Stimulated activated CD4-positive, alpha-beta T cell treated with anti-CD3 and anti-CD28 coated beads, Interleukin-4, amount 100 ng/mL, for 1 hour (primary cell): ENCODE results near the gene ZBTB18.
"Not testable (repeated sequence)": the region's sequence is repeated elsewhere in the genome, so short reads cannot be mapped to it uniquely, and the experiment has no call there.

Source experiments
- DNase-seq: peaks from one replicate; pipeline ENCODE4 v3.0.0-alpha.2; 2020

Gene ZBTB18

GRCh38 chr1:244050835-244051444 lies at the start of gene ZBTB18:
Gene ZBTB18, plus strand, starts transcription at chr1:244051283. Its CDS starts 149 bp downstream, at chr1:244051432.
- no peak for DNase-seq

- no peak for DNase-seq
These were observed 48.4 kb upstream of the ZBTB18 start for GRCh38 chr1:244002721-244003120.

- no peak for DNase-seq
These were observed 45.6 kb upstream of the ZBTB18 start for GRCh38 chr1:244005455-244005854.

- no peak for DNase-seq
These were observed 44.6 kb upstream of the ZBTB18 start for GRCh38 chr1:244006381-244006901.

GRCh38 chr1:244006961-244007360 lies 44.1 kb upstream of the ZBTB18 start:
- no peak for DNase-seq

GRCh38 chr1:244010191-244010590 lies 40.9 kb upstream of the ZBTB18 start:
- peak; percentile 39 for DNase-seq

- DNase-seq, result no peak
These were observed 40.4 kb upstream of the ZBTB18 start for GRCh38 chr1:244010703-244011123.

GRCh38 chr1:244011271-244011670 lies 39.8 kb upstream of the ZBTB18 start:
- DNase-seq, result no peak

- no peak for DNase-seq
These were observed 39.3 kb upstream of the ZBTB18 start for GRCh38 chr1:244011786-244012185.

GRCh38 chr1:244012202-244012601 lies 38.9 kb upstream of the ZBTB18 start:
- DNase-seq, result no peak

GRCh38 chr1:244013100-244013499 lies 38.0 kb upstream of the ZBTB18 start:
- no peak for DNase-seq

GRCh38 chr1:244014862-244015261 lies 36.2 kb upstream of the ZBTB18 start:
- not testable (repeated sequence) for DNase-seq

- no peak for DNase-seq
These were observed 31.0 kb upstream of the ZBTB18 start for GRCh38 chr1:244019982-244020485.

- DNase-seq, result no peak
These were observed 29.7 kb upstream of the ZBTB18 start for GRCh38 chr1:244021427-244021826.

- DNase-seq, result no peak
These were observed 28.8 kb upstream of the ZBTB18 start for GRCh38 chr1:244022311-244022710.

GRCh38 chr1:244022864-244023440 lies 28.1 kb upstream of the ZBTB18 start:
- no peak for DNase-seq

GRCh38 chr1:244027491-244028145 lies 23.5 kb upstream of the ZBTB18 start:
- no peak for DNase-seq

- DNase-seq, result no peak
These were observed 22.4 kb upstream of the ZBTB18 start for GRCh38 chr1:244028701-244029100.

GRCh38 chr1:244029124-244029523 lies 22.0 kb upstream of the ZBTB18 start:
- no peak for DNase-seq

- DNase-seq, result no peak
These were observed 20.5 kb upstream of the ZBTB18 start for GRCh38 chr1:244030481-244031040.

GRCh38 chr1:244035358-244035757 lies 15.7 kb upstream of the ZBTB18 start:
- DNase-seq, result no peak

GRCh38 chr1:244037252-244037651 lies 13.8 kb upstream of the ZBTB18 start:
- no peak for DNase-seq

GRCh38 chr1:244041466-244042120 lies 9.5 kb upstream of the ZBTB18 start:
- DNase-seq, result no peak
